Esophagus squamous epithelium (tissue), 5 donors: ENCODE data around the gene SPAG17. TPM values are rescaled to one million over a fixed set of nuclear protein-coding genes. Genes with fewer than 3 reads are reported as not detected.

ENCODE experiments used
- DNase-seq: peaks from one replicate; lab custom pipeline; 2025; lab: John Stamatoyannopoulos, UW
- H3K27ac ChIP-seq, 4 donors: fragments of 200-600 bp; sonication (generic); one replicate each; pipeline ENCODE4 v1.5.1; 2016 to 2019; ENCODE audit warnings: mild to moderate bottlenecking in 1 of 4
- H3K27me3 ChIP-seq, 4 donors: fragments of 200-600 bp; sonication (generic); 1 replicate in 3 of 4; 2 replicates in 1 of 4; pipeline versions ENCODE4 v1.5.1 to v1.6.0; 2017 to 2021; ENCODE audit warnings: antibody characterized with exemption in 1 of 4
- H3K36me3 ChIP-seq, 3 donors: fragments of 200-600 bp; sonication (generic); one replicate each; pipeline ENCODE4 v1.5.1; 2016 to 2019
- H3K4me1 ChIP-seq, 3 donors: fragments of 200-600 bp; sonication (generic); one replicate each; pipeline ENCODE4 v1.5.1; 2017 to 2019
- H3K4me3 ChIP-seq, 4 donors: fragments of 200-600 bp; sonication (generic); 1 replicate in 3 of 4; 2 replicates in 1 of 4; pipeline ENCODE4 v1.5.1; 2016 to 2019; ENCODE audit warnings: mild to moderate bottlenecking in 2 of 4, moderate library complexity in 1 of 4
- H3K9me3 ChIP-seq, 3 donors: fragments of 200-600 bp; sonication (generic); one replicate each; pipeline ENCODE4 v1.5.1; 2016 to 2019
- CTCF ChIP-seq, 6 experiments: fragments of 450-650 bp in 4 of 6; fragments of 200-600 bp in 2 of 6; sonication (generic) in 2 of 6; IDR thresholded peaks; one replicate each; pipeline ENCODE4 v1.5.1; 2016 to 2019; ENCODE audit warnings: antibody characterized with exemption in 6 of 6, mild to moderate bottlenecking in 4 of 6, moderate library complexity in 4 of 6
- POLR2A ChIP-seq, 4 donors: fragments of 450-650 bp; IDR thresholded peaks; one replicate each; pipeline ENCODE4 v1.6.1; 2017; ENCODE audit warnings: antibody characterized with exemption in 4 of 4, mild to moderate bottlenecking in 4 of 4, moderate library complexity in 3 of 4
- WGBS, 2 donors: methylation state at CpG; one replicate each; pipeline ENCODE4 v1.1.5; 2018; 5-methylcytosine and 5-hydroxymethylcytosine counted together
- intact Hi-C: fragments of 100-400 bp; cut with DNase I; formaldehyde crosslinking; loops from one replicate; pipeline ENCODE4 v1.15.0; 2022
- total RNA-seq, 4 donors: library from RNA; depleted of rRNA; stranded (reverse); fragments of >200 nt; gene quantifications; one replicate each; pipeline ENCODE4 v1.1.0, GENCODE V29; 2016
- donor health status: DM: yes; HTN: yes; CAD: no.

SPAG17 gene
- total RNA-seq, 4 donors from 2014 or later, result 8.8 to 20.9 (median 13.8) TPM

GRCh38 chr1:117921991-117922390, 263.0 kb downstream of the SPAG17 start:
- WGBS, 2 donors, result 96 to 99% methylated on average over 2 of the region's 2 CpGs
- intact Hi-C loops, result no loop called here
- H3K4me1 ChIP-seq, result peaks cover 0 to 2% (median 0%) of the 10 kb centered on the region in 3 donors
- DNase-seq, result no peak
- peaks cover 0 to 39% (median 4%) of the 10 kb centered on the region in 3 donors for H3K36me3 ChIP-seq
- no peak overlapping the region for H3K4me3 ChIP-seq
- no peak overlapping the region for H3K27ac ChIP-seq
- TF ChIP-seq POLR2A (IDR thresholded peaks at IDR 0.05), result no peak
- H3K9me3 ChIP-seq, result no peaks in the 10 kb centered on the region
- no peaks in the 10 kb centered on the region for H3K27me3 ChIP-seq

DNA sequence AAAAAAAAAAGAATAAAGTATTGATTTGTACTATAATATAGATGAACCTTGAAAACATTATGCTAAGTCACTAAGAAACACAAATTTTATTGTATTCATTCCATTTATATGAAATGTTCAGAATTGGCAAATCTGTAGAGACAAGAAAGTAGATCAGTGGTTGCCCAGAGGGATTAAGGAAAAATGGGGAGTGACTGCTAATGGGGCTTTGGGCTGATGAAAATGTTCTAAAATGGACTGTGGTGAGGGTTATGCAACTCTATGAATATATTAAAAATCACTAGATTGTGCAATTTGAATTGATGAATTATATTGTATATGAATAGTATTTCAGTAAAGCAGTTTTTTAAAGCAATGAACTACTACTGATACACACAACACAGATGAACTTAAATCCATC, 265.7 kb downstream of the SPAG17 start:
- no peak for DNase-seq
- intact Hi-C loops, result no loop called here
- no peak for TF ChIP-seq CTCF (IDR thresholded peaks at IDR 0.05)
- no peak for TF ChIP-seq POLR2A (IDR thresholded peaks at IDR 0.05)
- H3K4me1 ChIP-seq, result no peaks in the 10 kb centered on the region
- H3K27me3 ChIP-seq, result no peaks in the 10 kb centered on the region
- no peak overlapping the region for H3K27ac ChIP-seq
- no peaks in the 10 kb centered on the region for H3K9me3 ChIP-seq
- H3K36me3 ChIP-seq, result peaks cover 0 to 65% (median 4%) of the 10 kb centered on the region in 3 donors
- no peak overlapping the region for H3K4me3 ChIP-seq

- DNase-seq, result no peak
- intact Hi-C loops, result no loop called here
- Histone ChIP-seq H3K27ac (no peak overlapping the region), H3K4me3 (no peak overlapping the region), H3K36me3 (peaks cover 3 to 98% (median 5%) of the 10 kb centered on the region in 3 donors), H3K9me3 (no peaks in the 10 kb centered on the region), H3K27me3 (no peaks in the 10 kb centered on the region), H3K4me1 (no peaks in the 10 kb centered on the region)
- no peak for TF ChIP-seq POLR2A (IDR thresholded peaks at IDR 0.05)
- no peak for TF ChIP-seq CTCF (IDR thresholded peaks at IDR 0.05)
These were observed 274.0 kb downstream of the SPAG17 start for GRCh38 chr1:117911051-117911450.

GRCh38 chr1:117905019-117905418, 280.0 kb downstream of the SPAG17 start:
- 93% methylated on average over 2 of the region's 2 CpGs for WGBS, 2 donors
- peaks cover 0 to 99% (median 7%) of the 10 kb centered on the region in 3 donors for H3K36me3 ChIP-seq
- no peak for TF ChIP-seq POLR2A (IDR thresholded peaks at IDR 0.05)
- no peak for TF ChIP-seq CTCF (IDR thresholded peaks at IDR 0.05)

DNA sequence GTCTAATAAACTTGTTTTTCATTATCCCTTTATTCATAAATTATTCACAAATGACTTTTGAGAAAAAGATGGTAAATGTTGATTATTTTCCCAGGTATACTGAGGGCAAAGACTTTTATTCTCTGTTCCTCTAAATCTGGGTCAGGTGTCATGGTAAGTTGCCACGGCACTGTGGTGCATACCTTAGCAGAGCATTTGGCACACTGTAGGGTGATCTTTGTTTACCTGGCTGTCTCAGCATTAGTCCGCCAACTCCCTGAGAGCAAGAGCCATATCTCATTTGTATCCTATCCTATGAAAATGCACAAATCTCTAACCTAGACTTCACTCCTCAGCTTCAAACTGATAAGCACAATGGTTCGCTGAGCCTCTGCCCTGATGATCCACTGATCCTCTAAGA, 280.5 kb downstream of the SPAG17 start:
- TF ChIP-seq POLR2A (IDR thresholded peaks at IDR 0.05) (no peak), CTCF (IDR thresholded peaks at IDR 0.05) (no peak)
- H3K9me3 ChIP-seq, result no peaks in the 10 kb centered on the region
- H3K4me3 ChIP-seq, result no peak overlapping the region
- DNase-seq, result no peak
- no peaks in the 10 kb centered on the region for H3K4me1 ChIP-seq
- no peaks in the 10 kb centered on the region for H3K27me3 ChIP-seq
- no peak overlapping the region for H3K27ac ChIP-seq
- 92 to 98% methylated on average over 3 of the region's 3 CpGs for WGBS, 2 donors
- intact Hi-C loops, result no loop called here
- H3K36me3 ChIP-seq, result peaks cover 0 to 99% (median 4%) of the 10 kb centered on the region in 3 donors

More at GRCh38 chr1:117905019-117905418, 280.0 kb downstream of the SPAG17 start:
- Histone ChIP-seq H3K27me3 (no peaks in the 10 kb centered on the region), H3K9me3 (no peaks in the 10 kb centered on the region), H3K4me3 (no peak overlapping the region), H3K27ac (no peak overlapping the region), H3K4me1 (no peaks in the 10 kb centered on the region)
- DNase-seq, result no peak
- intact Hi-C loops, result no loop called here
